ENCODE measurements around the gene SLC5A5. TPM values are rescaled to one million over a fixed set of nuclear protein-coding genes. Genes with fewer than 3 reads are reported as not detected.

Gene SLC5A5
- not detected in 2 replicates for total RNA-seq

GRCh38 chr19:17871878-17872250 lies at the start of gene SLC5A5:
Gene SLC5A5 (plus strand): TSS chr19:17871945. CDS start chr19:17872320, 375 bp downstream.

GRCh38 chr19:17847538-17848366 lies 24.0 kb upstream of the SLC5A5 start, which contains the start of gene JAK3:
Gene JAK3 (minus strand): TSS chr19:17847982. CDS start chr19:17844417, 3,565 bp downstream.

GRCh38 chr19:17859533-17860330 lies 12.0 kb upstream of the SLC5A5 start, which contains the start of gene RPL18A:
Gene RPL18A (plus strand): TSS chr19:17859910. CDS start chr19:17859957, 47 bp downstream.

GRCh38 chr19:17932485-17933338 lies 61.0 kb downstream of the SLC5A5 start, which contains the start of gene CCDC124:
Gene CCDC124 (plus strand): TSS chr19:17933015. CDS start chr19:17936421, 3,406 bp downstream.

Small RNAs within 50 kb of the gene (small RNA-seq; reads per million reads assigned to genes)
- gene SNORA68: not detected

Other genes with a start within 250 kb of the SLC5A5 start
- gene UNC13A, start 183.6 kb upstream of the SLC5A5 start, total RNA-seq: under 0.01 TPM in 2 replicates
- gene MAP1S, start 152.5 kb upstream of the SLC5A5 start, total RNA-seq: 38.8 and 44.8 TPM in 2 replicates
- 0.93 and 1.7 TPM in 2 replicates for gene FCHO1, start 120.5 kb upstream of the SLC5A5 start, total RNA-seq
- not detected in 2 replicates for gene B3GNT3, start 76.8 kb upstream of the SLC5A5 start, total RNA-seq
- gene INSL3, start 50.4 kb upstream of the SLC5A5 start, total RNA-seq: not detected in 2 replicates
- 1.7 and 1.9 TPM in 2 replicates for gene JAK3, start 24.0 kb upstream of the SLC5A5 start, total RNA-seq
- 1,273 and 1,499 TPM in 2 replicates for gene RPL18A, start 12.0 kb upstream of the SLC5A5 start, total RNA-seq
- gene CCDC124, start 61.1 kb downstream of the SLC5A5 start, total RNA-seq: 41.5 and 48.0 TPM in 2 replicates
- gene KCNN1, start 95.2 kb downstream of the SLC5A5 start, total RNA-seq: 0.27 TPM in 1 of 2 replicates, not detected in the other
- 7.4 and 8.8 TPM in 2 replicates for gene ARRDC2, start 136.2 kb downstream of the SLC5A5 start, total RNA-seq
- not detected in 2 replicates for gene IL12RB1, start 215.0 kb downstream of the SLC5A5 start, total RNA-seq
- 1.2 and 1.4 TPM in 2 replicates for gene MAST3, start 225.8 kb downstream of the SLC5A5 start, total RNA-seq